Adrenal gland (tissue), 12 donors: ENCODE results near the gene CD177. TPM values are rescaled to one million over a fixed set of nuclear protein-coding genes. Genes with fewer than 3 reads are reported as not detected.
"Not testable (repeated sequence)": the region's sequence is repeated elsewhere in the genome, so short reads cannot be mapped to it uniquely, and the experiment has no call there.

Experiments
- DNase-seq, 7 donors: peaks; one replicate each; pipeline ENCODE4 v3.0.0-alpha.2; 2019 to 2020
- H3K27ac ChIP-seq, 5 donors: fragments of 200-600 bp; sonication (generic) in 4 of 5; 1 replicate in 3 of 5; 2 replicates in 2 of 5; pipeline versions ENCODE4 v1.5.1 to v1.8.0; 2016 to 2020; ENCODE audit warnings: mild to moderate bottlenecking in 1 of 5
- H3K27me3 ChIP-seq: fragments of 200-600 bp; 2 replicates; pipeline ENCODE4 v1.8.0; 2021
- H3K36me3 ChIP-seq, 2 donors: fragments of 200-600 bp; replicated peaks in 1 of 2; 1 replicate in 1 of 2; 2 replicates in 1 of 2; pipeline versions ENCODE4 v1.5.1 to v1.8.0; 2018 to 2022
- H3K4me1 ChIP-seq, 2 donors: fragments of 200-600 bp; replicated peaks in 1 of 2; 1 replicate in 1 of 2; 2 replicates in 1 of 2; pipeline versions ENCODE4 v1.5.1 to v1.8.0; 2018 to 2021
- H3K4me3 ChIP-seq, 4 donors: fragments of 200-600 bp; sonication (generic) in 3 of 4; one replicate each; pipeline ENCODE4 v1.5.1; 2016 to 2018
- H3K9me3 ChIP-seq, 3 donors: fragments of 200-600 bp; sonication (generic) in 1 of 3; replicated peaks in 1 of 3; 1 replicate in 2 of 3; 2 replicates in 1 of 3; pipeline versions ENCODE4 v1.5.1 to v1.8.0; 2016 to 2021
- CTCF ChIP-seq, 6 experiments: fragments of 450-650 bp in 4 of 6; fragments of 200-600 bp in 2 of 6; sonication (generic) in 1 of 6; IDR thresholded peaks; 1 replicate in 5 of 6; 2 replicates in 1 of 6; pipeline versions ENCODE4 v1.5.1 to v1.8.0; 2016 to 2021; ENCODE audit warnings: antibody characterized with exemption in 6 of 6, mild to moderate bottlenecking in 2 of 6, moderate library complexity in 1 of 6
- POLR2A ChIP-seq, 2 donors: fragments of 450-650 bp; IDR thresholded peaks; one replicate each; pipeline ENCODE4 v1.6.1; 2017; ENCODE audit warnings: antibody characterized with exemption in 2 of 2, mild to moderate bottlenecking in 2 of 2, moderate library complexity in 1 of 2
- WGBS, 4 donors: extraction: QIAGEN DNeasy Blood & Tissue Kit in 2 of 4; methylation state at CpG; one replicate each; pipeline versions ENCODE4 v1.1.5 to v1.1.7; 2013 to 2017; 5-methylcytosine and 5-hydroxymethylcytosine counted together
- intact Hi-C, 2 donors: fragments of 100-400 bp; cut with DNase I; formaldehyde crosslinking; loops; one replicate each; pipeline versions ENCODE4 v1.14.1 to v1.15.0; 2022 to 2023
- polyA plus RNA-seq, 3 donors: library from polyadenylated mRNA; stranded (reverse); fragments of 200-250 nt in 2 of 3; fragments of 350-450 nt in 1 of 3; fragmentation: Illumina TruSeq in 1 of 3; extraction: RNeasy Lipid Tissue Mini Kit (QIAGEN cat#74804) in 1 of 3; gene quantifications; one replicate each; pipeline ENCODE4 v1.2.3, GENCODE V29; 2013 to 2014
- total RNA-seq, 9 donors: library from RNA; depleted of rRNA in 4 of 9; stranded (reverse); fragments of >200 nt in 4 of 9; fragments of 120-200 nt in 1 of 9; fragmentation: NEBNext Ultra II Directional in 1 of 9; extraction: Animal tissue kit (Norgen Biotek cat#: 25700) in 1 of 9; gene quantifications; one replicate each; pipeline versions ENCODE4 v1.1.0 to v1.2.4, GENCODE V29; 2013 to 2023
- donor health status: healthy with polysubstance abuse.
- donor health status: Bipolar disorder and iron deficiency.
- donor health status: DM: yes; HTN: yes; CAD: no.
- donor health status: DM: no; HTN: no; CAD: no.
- donor health status: DM: no; HTN: no; CAD: no.
- donor health status: DM: yes; HTN: yes; CAD: no.

Gene CD177
- total and polyA plus RNA-seq, 12 donors, result 0.20 to 0.58 (median 0.39) TPM; not detected in 5

GRCh38 chr19:43320546-43320945 lies 32.9 kb upstream of the CD177 start:
- intact Hi-C loops, result no loop called here
- Histone ChIP-seq H3K36me3 (no peaks in the 10 kb centered on the region), H3K27ac (no peak overlapping the region), H3K4me1 (no peaks in the 10 kb centered on the region), H3K4me3 (no peak overlapping the region), H3K9me3 (no peaks in the 10 kb centered on the region), H3K27me3 (no peaks in the 10 kb centered on the region)
- WGBS, 4 donors, result 46 to 50% (median 49%) methylated on average over 2 of the region's 2 CpGs
- no peak for DNase-seq
- TF ChIP-seq POLR2A (IDR thresholded peaks at IDR 0.05), result no peak

- H3K36me3 ChIP-seq, H3K4me3 ChIP-seq, H3K4me1 ChIP-seq, H3K27ac ChIP-seq, intact Hi-C loops, H3K27me3 ChIP-seq, DNase-seq, H3K9me3 ChIP-seq: not testable (repeated sequence)
- WGBS, 4 donors, result 76 to 88% (median 86%) methylated on average over 10 to 11 of the region's 11 CpGs
Measured at GRCh38 chr19:43326761-43327160, 26.7 kb upstream of the CD177 start.

GRCh38 chr19:43328561-43328960 lies 24.9 kb upstream of the CD177 start:
- H3K27me3 ChIP-seq, H3K36me3 ChIP-seq, DNase-seq, intact Hi-C loops, H3K4me1 ChIP-seq, H3K4me3 ChIP-seq, H3K27ac ChIP-seq, H3K9me3 ChIP-seq: not testable (repeated sequence)
- WGBS, 4 donors, result 74 to 85% (median 81%) methylated on average over 8 to 11 of the region's 12 CpGs

GRCh38 chr19:43329049-43329448 lies 24.4 kb upstream of the CD177 start:
- H3K9me3 ChIP-seq, H3K4me1 ChIP-seq, intact Hi-C loops, H3K27ac ChIP-seq, H3K4me3 ChIP-seq, H3K36me3 ChIP-seq, DNase-seq, H3K27me3 ChIP-seq: not testable (repeated sequence)
- 67 to 79% (median 76%) methylated on average over 4 of the region's 4 CpGs for WGBS, 4 donors

GRCh38 chr19:43329989-43330388 lies 23.5 kb upstream of the CD177 start:
- 71 to 91% (median 85%) methylated on average over 2 of the region's 2 CpGs for WGBS, 4 donors
- intact Hi-C loops, result no loop called here

GRCh38 chr19:43330726-43331434 lies 22.6 kb upstream of the CD177 start:
- Histone ChIP-seq H3K36me3 (no peaks in the 10 kb centered on the region), H3K4me3 (no peak overlapping the region), H3K27me3 (no peaks in the 10 kb centered on the region), H3K27ac (no peak overlapping the region), H3K9me3 (no peaks in the 10 kb centered on the region), H3K4me1 (no peaks in the 10 kb centered on the region)
- DNase-seq, result no peak
- TF ChIP-seq CTCF (IDR thresholded peaks at IDR 0.05) (no peak), POLR2A (IDR thresholded peaks at IDR 0.05) (no peak)
- intact Hi-C loops, result no loop called here
- WGBS, 4 donors, result 74 to 79% (median 76%) methylated on average over 11 of the region's 11 CpGs

More at GRCh38 chr19:43329989-43330388, 23.5 kb upstream of the CD177 start:
- TF ChIP-seq CTCF (IDR thresholded peaks at IDR 0.05), result no peak
- TF ChIP-seq POLR2A (IDR thresholded peaks at IDR 0.05), result no peak
- Histone ChIP-seq H3K4me1 (no peaks in the 10 kb centered on the region), H3K9me3 (no peaks in the 10 kb centered on the region), H3K27ac (no peak overlapping the region), H3K36me3 (no peaks in the 10 kb centered on the region), H3K27me3 (no peaks in the 10 kb centered on the region), H3K4me3 (no peak overlapping the region)
- no peak for DNase-seq
